Motor neuron (in vitro differentiated cells): ENCODE measurements around the gene ZNF407. TPM values are rescaled to one million over a fixed set of nuclear protein-coding genes. Genes with fewer than 3 reads are reported as not detected.

ENCODE experiments used
- ATAC-seq, 8 experiments: fragments of 200-7000 bp; cut with Tn5 transposase; replicated peaks in 6 of 8; 2 replicates each; pipeline ENCODE4 v1.8.0; 2021; ENCODE audit warnings: mild to moderate bottlenecking in 8 of 8, moderate library complexity in 8 of 8
- H3K27ac ChIP-seq, 2 donors: fragments of 250-450 bp; sonication (Bioruptor Pico); 2 replicates each; pipeline ENCODE4 v1.9.0; 2021; ENCODE audit warnings: antibody characterized with exemption in 2 of 2, mild to moderate bottlenecking in 2 of 2, moderate library complexity in 1 of 2
- H3K4me1 ChIP-seq, 2 donors: fragments of 250-450 bp; sonication (Bioruptor Pico); replicated peaks in 1 of 2; 2 replicates each; pipeline ENCODE4 v1.6.1; 2021; ENCODE audit warnings: antibody characterized with exemption in 2 of 2, mild to moderate bottlenecking in 2 of 2, moderate library complexity in 1 of 2
- H3K4me3 ChIP-seq, 5 donors: fragments of 250-450 bp; sonication (Bioruptor Pico); 2 replicates each; pipeline ENCODE4 v1.9.0; 2021; ENCODE audit warnings: antibody characterized with exemption in 5 of 5, mild to moderate bottlenecking in 5 of 5, moderate library complexity in 4 of 5
- WGBS, 10 experiments: fragments of 450-650 bp; shearing (Covaris generic); methylation state at CpG; one replicate each; pipeline ENCODE4 v1.0.0; 2022; 5-methylcytosine and 5-hydroxymethylcytosine counted together
- in situ Hi-C, 9 experiments: fragments of 400-800 bp; cut with MboI; loops; one replicate each; pipeline ENCODE4 v1.15.0; 2021; ENCODE audit warnings: low sequenced_read_pairs in 9 of 9, low pct_unique_long_range_greater_than_20kb in 2 of 9; ENCODE audit not compliant: unreplicated experiment in 9 of 9
- total RNA-seq, 8 experiments: library from RNA; unstranded; fragments of 300-600 nt; gene quantifications; 2 replicates each; pipeline versions ENCODE4 v1.2.3 to v1.2.4, GENCODE V29; 2022

Gene ZNF407
- total RNA-seq, 8 experiments from 2014 or later, result 7.9 to 23.6 (median 11.6) TPM

DNA sequence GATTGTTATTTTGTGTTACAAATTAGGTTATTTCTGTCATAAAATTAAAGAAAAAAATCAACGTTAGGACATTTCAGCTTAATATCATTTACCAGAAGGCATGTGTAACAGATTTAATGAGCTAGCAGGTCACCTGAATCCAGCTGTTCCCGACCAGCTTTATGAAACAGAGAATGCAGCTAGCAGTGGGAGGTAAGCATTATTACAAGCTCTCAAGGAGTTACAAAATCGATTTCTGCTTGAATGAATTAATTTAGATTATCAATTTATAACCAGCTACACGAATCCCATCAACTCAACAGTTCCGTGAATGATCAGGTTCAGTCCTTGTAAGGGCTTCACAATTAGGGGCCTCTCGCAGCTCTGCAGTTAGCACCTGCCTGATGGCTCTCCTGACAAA, 399.3 kb downstream of the ZNF407 start:
- H3K27ac ChIP-seq, result no peak overlapping the region
- peaks cover 24 to 43% of the 10 kb centered on the region in 2 donors for H3K4me1 ChIP-seq
- in situ Hi-C loops, result no loop called here
- H3K4me3 ChIP-seq, result no peak overlapping the region
- WGBS, 10 experiments, result 20 to 95% (median 53%) methylated on average over 2 to 6 of the region's 6 CpGs
- ATAC-seq, result no peak

DNA sequence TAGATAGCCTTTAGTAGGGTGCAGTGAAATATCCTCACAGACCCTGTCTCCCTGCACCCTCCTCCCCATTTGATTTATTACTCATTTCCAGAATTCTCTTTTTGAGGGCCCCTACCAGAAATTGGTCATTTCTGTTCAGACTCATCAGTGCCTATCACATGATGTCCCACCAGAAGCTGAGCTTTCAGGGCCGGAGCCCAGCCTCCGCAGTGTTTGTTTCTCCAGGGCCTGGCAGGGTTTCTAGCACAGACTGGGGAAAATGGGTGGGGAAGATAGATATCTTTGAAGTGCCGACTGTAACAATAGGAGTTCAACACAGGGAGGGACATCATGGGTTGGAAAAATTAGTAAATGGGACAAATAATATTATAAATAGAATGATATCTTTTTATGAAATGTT, 403.2 kb downstream of the ZNF407 start:
- H3K4me3 ChIP-seq, result no peak overlapping the region
- no peak overlapping the region for H3K27ac ChIP-seq
- peak in 3 of 8 experiments; percentile 14 to 51 (median 46) for ATAC-seq
- H3K4me1 ChIP-seq, result peaks cover 12 to 30% of the 10 kb centered on the region in 2 donors
- in situ Hi-C loops, result no loop called here
- WGBS, 10 experiments, result 33 to 90% (median 60%) methylated on average over 1 to 3 of the region's 3 CpGs; no CpG with 5 or more reads in 3 of the 10 experiments

DNA sequence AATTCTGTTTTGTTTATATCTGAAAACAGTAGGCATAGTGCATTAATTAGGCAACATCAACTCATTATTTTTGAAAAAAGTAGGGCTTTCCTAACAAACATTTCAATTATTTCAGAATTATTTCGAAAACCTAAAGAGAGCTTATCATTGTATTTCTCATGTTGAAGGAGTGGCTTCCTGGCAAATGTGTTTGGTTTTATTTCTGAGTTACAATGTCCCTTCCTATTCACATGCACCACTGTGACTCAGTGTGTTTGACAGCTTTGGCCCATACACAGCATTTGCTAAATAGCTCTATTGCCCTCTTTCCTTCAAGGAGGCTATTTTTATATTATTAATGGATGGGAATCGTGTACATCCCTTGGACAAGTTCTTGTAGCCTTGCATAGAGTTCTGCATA, 405.4 kb downstream of the ZNF407 start:
- ATAC-seq, result peak in 6 of 8 experiments; percentile 23 to 92 (median 40)
- H3K4me3 ChIP-seq, result no peak overlapping the region
- H3K4me1 ChIP-seq, result peaks cover 4 to 10% of the 10 kb centered on the region in 2 donors
- H3K27ac ChIP-seq, result no peak overlapping the region
- in situ Hi-C loops, result no loop called here
- WGBS, 10 experiments, result 50 to 86% (median 75%) methylated on average over 1 to 2 of the region's 2 CpGs

DNA sequence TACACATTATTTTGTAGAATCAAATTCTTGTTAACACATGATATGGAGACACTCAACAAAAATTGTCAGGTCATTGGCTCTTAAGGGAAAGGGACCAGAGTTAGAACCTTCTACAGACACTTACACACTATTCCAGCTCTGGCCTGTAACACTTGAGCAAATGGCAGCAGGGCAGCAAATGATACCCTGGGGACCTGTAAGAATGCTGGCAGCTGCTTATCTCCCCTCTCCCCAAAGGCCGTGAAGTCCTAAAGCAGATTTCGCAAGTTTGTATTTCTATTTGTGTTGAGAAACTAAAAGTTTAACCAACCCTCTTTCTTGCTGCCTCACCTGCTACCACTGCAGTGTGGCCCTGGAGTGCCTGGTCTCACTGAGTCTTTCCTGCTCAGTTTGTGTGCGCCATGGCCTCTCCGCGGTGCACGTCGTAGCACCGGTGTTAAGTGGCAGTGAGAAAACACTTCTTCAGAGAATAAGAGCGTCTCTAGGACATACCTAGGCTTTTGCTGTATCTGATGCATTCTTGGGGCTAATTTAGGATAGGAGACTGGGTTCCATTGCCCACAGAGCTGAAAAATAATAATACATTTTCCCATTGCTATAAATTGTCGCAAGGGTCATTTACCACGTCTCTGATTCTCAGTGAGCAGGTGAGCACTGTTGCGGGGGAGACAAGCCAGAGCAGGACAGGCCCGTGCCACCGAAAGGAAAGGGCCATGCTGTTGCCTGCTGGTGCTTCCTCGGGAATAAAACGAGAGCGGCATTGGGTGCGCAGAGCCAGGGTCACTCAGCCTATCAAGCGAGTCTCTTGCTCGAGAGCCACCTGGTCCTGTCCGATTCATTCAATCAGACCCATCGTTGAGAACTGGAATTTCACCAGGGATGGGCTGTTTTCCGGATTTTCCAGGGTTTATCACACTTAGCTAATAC, 406.4 kb downstream of the ZNF407 start:
- no peak for ATAC-seq
- peaks cover 4 to 10% of the 10 kb centered on the region in 2 donors for H3K4me1 ChIP-seq
- in situ Hi-C loops, result no loop called here
- 76 to 100% (median 93%) methylated on average over 4 to 19 of the region's 23 CpGs for WGBS, 10 experiments
- H3K27ac ChIP-seq, result no peak overlapping the region
- H3K4me3 ChIP-seq, result no peak overlapping the region

DNA sequence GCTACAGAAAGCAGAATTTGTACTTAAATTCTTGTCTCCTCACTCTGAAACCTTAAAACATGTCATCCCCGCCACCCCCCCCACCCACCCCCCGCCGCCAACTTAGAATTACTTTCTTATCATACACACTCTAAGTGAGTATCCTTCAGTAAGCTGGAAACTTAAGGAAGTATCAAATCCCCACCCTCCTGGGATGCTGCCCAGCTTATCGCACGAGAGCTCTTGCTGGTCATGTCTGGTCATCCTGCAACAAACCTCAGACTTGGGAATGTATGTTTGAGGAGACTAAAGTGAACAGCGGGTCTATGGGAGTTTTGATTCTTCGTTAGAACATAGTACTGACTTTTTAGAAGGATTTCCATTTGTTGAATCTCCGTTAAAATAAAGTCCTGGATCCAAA, 408.0 kb downstream of the ZNF407 start:
- 20 to 100% (median 97%) methylated on average over 1 to 7 of the region's 8 CpGs; no CpG with 5 or more reads in 3 of the 10 experiments for WGBS, 10 experiments
- no peak for ATAC-seq
- Histone ChIP-seq H3K27ac (no peak overlapping the region), H3K4me1 (peaks cover 4 to 10% of the 10 kb centered on the region in 2 donors), H3K4me3 (no peak overlapping the region)
- in situ Hi-C loops, result no loop called here

DNA sequence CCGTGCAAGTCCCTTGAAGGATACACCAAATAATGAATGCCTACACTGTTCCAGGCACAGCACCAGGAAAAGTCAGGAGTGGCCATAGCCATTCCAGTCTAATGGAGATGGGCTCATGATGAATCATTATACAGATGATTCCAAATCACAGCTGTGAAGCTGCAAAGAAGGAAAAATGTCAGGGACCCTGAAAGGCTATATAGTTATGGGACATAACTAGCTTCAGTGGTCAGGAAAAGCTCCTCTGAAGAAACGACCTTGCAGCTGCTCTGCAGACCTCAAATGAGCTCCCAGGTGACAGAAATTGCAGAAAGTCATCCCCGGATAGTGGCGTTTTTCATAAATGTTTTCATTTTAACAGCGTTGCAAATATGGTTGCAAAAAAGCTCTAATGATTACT, 410.5 kb downstream of the ZNF407 start:
- ATAC-seq, result no peak
- Histone ChIP-seq H3K4me1 (peaks cover 5 to 10% of the 10 kb centered on the region in 2 donors), H3K27ac (no peak overlapping the region), H3K4me3 (no peak overlapping the region)
- in situ Hi-C loops, result no loop called here
- WGBS, 10 experiments, result 60 to 100% (median 86%) methylated on average over 1 to 5 of the region's 5 CpGs; no CpG with 5 or more reads in 2 of the 10 experiments

DNA sequence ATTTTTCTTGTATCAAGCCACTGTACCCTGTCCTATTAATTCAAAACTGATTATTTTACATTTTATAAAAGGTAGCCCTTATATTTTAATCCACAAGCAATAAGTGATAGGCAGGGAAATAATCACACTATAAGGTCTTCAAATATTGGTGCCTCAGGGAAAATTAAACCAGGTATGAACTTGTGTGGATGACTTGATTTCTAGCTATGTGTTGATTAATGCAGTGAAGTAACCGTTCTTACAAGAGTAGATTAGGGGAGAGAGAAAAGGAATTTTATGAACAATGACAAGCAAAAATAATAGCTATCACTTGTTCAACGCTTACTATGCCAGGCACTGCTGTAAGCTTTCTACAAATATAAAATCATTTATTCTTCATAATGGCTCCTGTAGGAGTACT, 411.6 kb downstream of the ZNF407 start:
- WGBS, 10 experiments, result 0 to 80% (median 50%) methylated on average over 1 to 2 of the region's 2 CpGs
- no peak overlapping the region for H3K4me3 ChIP-seq
- ATAC-seq, result no peak
- in situ Hi-C loops, result no loop called here
- peaks cover 9 to 11% of the 10 kb centered on the region in 2 donors for H3K4me1 ChIP-seq
- no peak overlapping the region for H3K27ac ChIP-seq

DNA sequence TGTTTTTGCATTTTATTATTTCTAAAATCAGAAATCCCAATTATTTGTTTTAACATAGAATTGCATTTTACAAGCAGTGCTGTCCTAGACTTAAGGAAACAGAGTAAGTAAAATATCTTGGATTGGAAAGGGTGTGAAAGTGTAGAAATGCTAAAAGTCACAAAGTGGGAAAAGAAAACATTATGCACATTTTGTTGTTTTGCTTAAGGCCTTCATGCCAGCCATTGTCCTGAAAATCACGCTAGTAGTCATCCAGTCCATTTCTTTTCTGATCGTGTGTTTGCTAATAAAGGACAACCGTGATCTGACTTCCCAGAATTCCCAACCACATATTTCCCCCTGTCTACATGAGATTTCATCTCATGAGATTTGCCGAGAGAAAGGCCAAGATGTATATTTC, 412.2 kb downstream of the ZNF407 start:
- Histone ChIP-seq H3K4me3 (no peak overlapping the region), H3K27ac (no peak overlapping the region), H3K4me1 (peaks cover 8 to 9% of the 10 kb centered on the region in 2 donors)
- 10 to 96% (median 69%) methylated on average over 1 to 4 of the region's 4 CpGs; no CpG with 5 or more reads in 2 of the 10 experiments for WGBS, 10 experiments
- in situ Hi-C loops, result no loop called here
- peak in 3 of 8 experiments; percentile 68 to 80 (median 77) for ATAC-seq

DNA sequence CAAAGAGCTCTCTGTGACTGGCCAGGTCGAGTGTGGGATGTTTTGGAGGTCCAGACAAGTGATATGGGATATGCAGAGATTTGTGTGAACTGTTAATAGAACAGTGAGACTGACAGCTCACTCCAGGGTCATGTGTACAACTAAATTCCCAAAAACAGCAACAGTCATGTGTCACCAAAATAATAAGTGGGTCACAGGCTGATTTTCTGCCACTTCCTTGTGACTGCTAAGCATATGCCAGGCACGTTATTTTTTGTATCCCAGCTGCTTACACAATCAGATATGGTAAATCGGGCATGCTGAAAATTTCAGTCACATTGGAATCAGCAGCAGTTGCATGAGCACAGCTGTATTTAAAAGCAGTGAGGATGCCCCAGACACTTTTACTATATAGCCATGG, 412.6 kb downstream of the ZNF407 start:
- WGBS, 10 experiments, result 0 to 100% (median 78%) methylated on average over 1 to 3 of the region's 3 CpGs; no CpG with 5 or more reads in 1 of the 10 experiments
- peak in 3 of 8 experiments; percentile 63 to 75 (median 74) for ATAC-seq
- peaks cover 5 to 9% of the 10 kb centered on the region in 2 donors for H3K4me1 ChIP-seq
- H3K27ac ChIP-seq, result no peak overlapping the region
- in situ Hi-C loops, result no loop called here
- no peak overlapping the region for H3K4me3 ChIP-seq

DNA sequence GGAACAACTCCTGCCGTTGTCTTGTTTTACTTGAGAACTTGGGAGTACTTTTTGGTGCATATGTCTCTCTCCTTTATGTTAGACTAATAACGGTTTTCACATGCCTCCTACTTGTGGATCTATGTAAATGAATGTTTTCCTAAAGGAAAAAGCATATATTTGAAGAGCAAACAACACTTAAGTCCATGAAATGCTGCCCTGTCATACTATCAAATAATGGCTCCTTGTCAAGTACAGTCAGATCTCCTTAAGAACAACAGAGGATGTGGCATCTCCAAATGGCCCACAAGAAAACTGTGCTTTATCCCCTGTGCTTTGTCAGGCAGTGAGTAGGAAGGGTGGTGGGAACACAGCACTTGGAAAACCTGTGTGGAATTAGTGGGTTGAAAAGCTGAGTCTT, 413.0 kb downstream of the ZNF407 start:
- no peak overlapping the region for H3K4me3 ChIP-seq
- WGBS, 10 experiments, result 13 to 100% (median 80%) methylated on average over 1 to 2 of the region's 2 CpGs; no CpG with 5 or more reads in 2 of the 10 experiments
- peak in 1 of 8 experiments; percentile 67 for ATAC-seq
- H3K4me1 ChIP-seq, result peaks cover 5 to 9% of the 10 kb centered on the region in 2 donors
- no peak overlapping the region for H3K27ac ChIP-seq
- in situ Hi-C loops, result no loop called here

DNA sequence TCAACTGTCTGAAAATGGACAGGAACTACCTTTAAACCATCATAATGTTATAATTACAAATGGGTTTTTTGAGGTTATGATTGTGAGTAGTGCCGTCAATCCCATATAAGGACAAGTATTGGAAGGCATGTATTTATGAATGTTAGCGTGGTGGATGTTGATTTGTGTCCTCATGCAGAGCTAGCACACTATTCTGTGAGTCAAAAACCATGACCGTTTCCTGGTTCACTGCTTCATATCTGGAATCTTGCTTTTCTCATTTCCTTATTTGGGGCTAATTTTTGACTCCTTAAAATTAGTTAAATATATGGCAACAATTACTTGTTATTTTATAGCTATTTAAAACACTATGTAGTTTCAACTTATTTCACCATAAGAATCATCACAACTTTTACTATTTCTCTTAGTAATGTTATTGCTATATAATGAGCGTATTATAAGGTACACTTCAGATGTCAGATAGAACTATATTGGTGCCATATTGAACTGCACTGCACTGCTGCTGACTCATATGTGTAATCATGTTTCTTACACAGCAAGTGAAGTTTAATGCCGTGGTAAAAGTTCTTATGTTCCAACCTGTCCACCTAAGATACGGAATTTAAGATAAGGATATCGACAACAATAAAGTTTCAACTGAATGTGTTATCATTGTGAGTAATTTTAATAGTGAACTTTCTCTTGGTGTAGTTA, 418.5 kb downstream of the ZNF407 start:
- WGBS, 10 experiments, result 86 to 100% (median 93%) methylated on average over 2 to 7 of the region's 7 CpGs

DNA sequence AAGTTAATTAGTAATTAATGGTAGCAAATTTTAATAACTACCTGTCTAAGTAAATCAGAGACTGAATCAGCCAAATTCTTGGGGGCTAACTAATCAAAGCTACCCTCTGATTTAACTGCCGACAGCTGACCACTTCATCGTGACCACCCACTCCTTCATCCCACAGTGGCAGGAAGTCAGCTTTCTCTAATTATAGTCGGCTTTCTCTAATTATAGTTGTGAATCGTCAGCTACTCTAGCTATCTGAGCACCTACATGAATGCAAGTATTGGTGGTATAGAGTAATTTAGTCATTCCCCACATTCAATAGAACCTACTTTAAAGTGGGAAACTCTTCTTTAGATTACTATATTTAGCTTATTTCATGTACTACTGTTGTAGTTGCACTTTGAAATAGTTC, 425.8 kb downstream of the ZNF407 start:
- Histone ChIP-seq H3K4me3 (no peak overlapping the region), H3K4me1 (no peaks in the 10 kb centered on the region), H3K27ac (no peak overlapping the region)
- ATAC-seq, result no peak
- in situ Hi-C loops, result no loop called here
- 60 to 100% (median 94%) methylated on average over 1 to 4 of the region's 4 CpGs; no CpG with 5 or more reads in 1 of the 10 experiments for WGBS, 10 experiments

More for the DNA sequence above, 418.5 kb downstream of the ZNF407 start:
- no peak overlapping the region for H3K4me3 ChIP-seq
- peaks cover 5 to 9% of the 10 kb centered on the region in 2 donors for H3K4me1 ChIP-seq
- in situ Hi-C loops, result no loop called here
- H3K27ac ChIP-seq, result no peak overlapping the region
- ATAC-seq, result no peak

DNA sequence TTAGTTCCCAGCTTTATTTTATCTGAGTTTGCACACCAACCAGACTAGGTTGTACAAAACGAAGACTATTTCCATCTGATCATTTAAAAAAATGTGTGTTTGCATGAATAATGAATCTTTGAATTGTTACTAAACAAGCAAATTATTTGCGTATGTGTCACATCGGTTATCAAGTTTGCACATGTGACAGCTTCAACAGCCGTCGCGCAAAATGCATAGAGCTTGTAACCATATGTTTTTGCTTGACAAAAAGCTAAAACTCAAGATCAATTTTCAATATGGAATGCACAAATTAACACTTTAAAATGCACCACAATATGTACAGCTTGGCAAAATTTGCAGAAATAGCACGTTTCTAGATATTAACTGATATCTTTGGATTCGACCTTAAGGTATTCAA, 427.2 kb downstream of the ZNF407 start:
- no peak for ATAC-seq
- 47 to 100% (median 86%) methylated on average over 3 to 8 of the region's 8 CpGs; no CpG with 5 or more reads in 1 of the 10 experiments for WGBS, 10 experiments
- Histone ChIP-seq H3K4me1 (no peaks in the 10 kb centered on the region), H3K4me3 (no peak overlapping the region), H3K27ac (no peak overlapping the region)
- in situ Hi-C loops, result no loop called here
